C4-2B (cell line): ENCODE measurements around the gene R3HDM2.

ENCODE experiments used
- H3K27ac ChIP-seq: fragments of 450-650 bp; 2 replicates; pipeline ENCODE4 v1.5.1; 2017
- CTCF ChIP-seq: fragments of 450-650 bp; conservative IDR thresholded peaks from 2 replicates; pipeline ENCODE4 v1.5.1; 2017; ENCODE audit warnings: mild to moderate bottlenecking
- ZFX ChIP-seq: fragments of 450-650 bp; IDR thresholded peaks from 2 replicates; pipeline ENCODE4 v1.6.1; 2017

The R3HDM2 gene

GRCh38 chr12:57430931-57431566 is at the start of gene R3HDM2:
Gene R3HDM2 (minus strand): TSS chr12:57431043. CDS start chr12:57310428, 120,615 bp downstream.
- H3K27ac ChIP-seq, result peak within 1 kb of the TSS; percentile 89
- TF ChIP-seq ZFX (no peak), CTCF (no peak)

GRCh38 chr12:57479376-57480115 is 48.7 kb upstream of the R3HDM2 start, which contains the start of gene ARHGAP9:
Gene ARHGAP9 (minus strand): TSS chr12:57479866. CDS start chr12:57479406, 460 bp downstream.
- H3K27ac ChIP-seq, result no peak within 1 kb of the TSS
- TF ChIP-seq CTCF (no peak), ZFX (no peak)

- TF ChIP-seq CTCF (no peak), ZFX (no peak)
- no peak overlapping the region for H3K27ac ChIP-seq
Measured at GRCh38 chr12:57479043-57479375, 48.2 kb upstream of the R3HDM2 start.

GRCh38 chr12:57477710-57478681 is 47.2 kb upstream of the R3HDM2 start:
- no peak for TF ChIP-seq ZFX
- TF ChIP-seq CTCF, result no peak
- H3K27ac ChIP-seq, result no peak overlapping the region

GRCh38 chr12:57476993-57477709 is 46.3 kb upstream of the R3HDM2 start:
- no peak for TF ChIP-seq ZFX
- no peak for TF ChIP-seq CTCF
- H3K27ac ChIP-seq, result no peak overlapping the region

GRCh38 chr12:57476162-57476992 is 45.5 kb upstream of the R3HDM2 start:
- TF ChIP-seq CTCF, result no peak
- TF ChIP-seq ZFX, result no peak
- no peak overlapping the region for H3K27ac ChIP-seq
